Activated CD4-positive, alpha-beta T cell treated with anti-CD3 and anti-CD28 coated beads for 48 hours (primary cell): ENCODE data around the gene PSMB2.

ENCODE experiments used
- DNase-seq: peaks from one replicate; pipeline ENCODE4 v3.0.0-alpha.2; 2020

Gene PSMB2

DNA sequence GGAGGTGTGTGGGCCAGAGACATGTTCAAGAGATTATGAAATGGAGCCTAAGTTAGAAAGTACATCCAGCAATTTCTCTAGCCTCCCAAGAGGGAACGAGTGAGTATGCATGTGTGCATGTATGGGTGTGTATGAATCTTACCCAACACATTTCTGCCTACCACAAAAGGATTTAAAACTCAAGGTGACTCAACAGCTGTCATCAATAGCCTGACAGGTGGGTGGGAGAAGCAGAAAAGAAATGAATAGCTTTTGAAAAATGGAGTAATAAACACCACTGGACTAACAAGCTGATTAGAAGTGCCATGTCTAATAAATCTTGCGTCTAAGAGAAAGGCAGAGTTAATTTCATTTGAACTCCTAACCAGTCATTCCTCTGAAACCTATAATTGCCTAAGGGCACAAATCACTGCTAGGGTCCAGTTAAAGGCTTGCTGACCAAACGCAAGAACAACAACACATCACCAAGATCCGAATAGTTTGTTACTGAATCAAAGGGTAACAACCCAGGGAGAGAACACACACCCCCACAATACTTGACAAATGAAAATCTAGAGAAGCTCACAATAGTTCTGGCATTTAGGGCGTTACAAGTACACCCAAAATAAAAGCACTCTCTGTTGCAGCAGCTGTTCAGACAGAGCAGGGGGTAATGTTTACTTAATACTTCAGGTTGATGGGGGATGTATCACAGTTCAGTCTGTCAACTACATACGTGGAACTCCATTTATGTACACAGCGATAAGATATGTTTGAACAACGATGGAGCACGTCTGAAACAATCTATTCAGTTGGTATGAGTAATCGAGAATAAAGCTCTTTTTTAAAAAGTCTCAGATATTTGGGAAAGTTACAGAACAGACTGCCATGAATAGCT, 85.5 kb downstream of the PSMB2 start:
- DNase-seq: no peak

DNA sequence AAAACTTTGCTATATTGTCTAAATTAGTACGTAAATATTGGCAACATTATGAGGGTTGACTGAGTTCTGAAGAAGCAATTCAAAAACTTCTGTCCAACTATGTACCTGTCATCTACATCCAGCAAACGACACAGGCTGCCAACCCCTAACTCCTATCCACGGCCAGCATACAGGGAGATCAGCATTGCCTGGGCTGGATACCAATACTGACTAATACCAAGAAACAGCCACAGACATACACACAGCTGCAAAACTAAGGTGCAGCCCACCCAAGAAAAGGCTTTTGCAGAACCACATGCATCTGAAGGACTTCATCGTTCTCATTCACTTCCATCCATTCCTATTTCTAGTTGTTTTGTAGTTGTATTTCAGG, 86.1 kb downstream of the PSMB2 start:
- no peak for DNase-seq

DNA sequence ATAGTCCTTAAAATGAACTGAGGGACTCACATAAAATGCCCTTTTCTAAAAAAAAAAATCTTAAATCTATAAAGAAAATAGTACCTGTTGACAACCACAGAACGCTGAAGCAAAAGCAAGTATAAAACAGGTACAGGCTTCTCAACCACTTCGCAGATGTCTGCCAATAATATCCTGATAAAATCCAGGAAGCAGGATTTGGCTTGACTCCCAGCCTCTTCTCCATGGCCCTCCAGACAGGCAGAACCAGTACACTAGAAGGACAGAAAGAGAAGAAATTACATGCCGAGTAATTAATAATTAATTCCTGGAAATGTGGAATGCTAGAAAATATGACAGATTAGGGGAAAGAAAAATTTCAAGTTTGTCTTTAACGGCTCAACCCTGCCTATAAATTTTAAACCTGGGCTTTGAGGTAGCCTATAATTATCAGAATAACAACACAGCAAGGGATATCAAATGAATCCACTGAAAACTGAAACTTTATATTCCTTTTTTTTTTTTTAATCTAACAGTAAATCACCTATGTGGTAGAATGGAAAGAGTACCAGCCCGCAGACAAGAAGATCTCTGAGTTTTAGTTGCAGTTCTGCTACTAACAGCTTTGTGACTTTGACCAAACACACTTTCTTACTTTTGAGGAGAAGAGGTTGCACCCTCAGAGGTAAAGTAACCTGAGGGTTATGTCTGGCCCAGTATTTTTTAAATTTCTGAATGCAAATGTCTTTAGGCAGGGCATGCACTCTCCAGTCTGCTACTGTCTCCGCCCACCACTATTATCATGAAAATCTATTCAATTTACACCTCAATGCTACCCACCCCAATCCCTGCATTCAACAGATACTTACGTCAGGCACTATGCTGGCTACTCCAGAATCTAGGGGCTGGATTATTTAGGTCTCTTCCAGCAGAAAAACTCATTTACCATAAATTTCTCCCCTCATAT, 86.8 kb downstream of the PSMB2 start:
- no peak for DNase-seq

DNA sequence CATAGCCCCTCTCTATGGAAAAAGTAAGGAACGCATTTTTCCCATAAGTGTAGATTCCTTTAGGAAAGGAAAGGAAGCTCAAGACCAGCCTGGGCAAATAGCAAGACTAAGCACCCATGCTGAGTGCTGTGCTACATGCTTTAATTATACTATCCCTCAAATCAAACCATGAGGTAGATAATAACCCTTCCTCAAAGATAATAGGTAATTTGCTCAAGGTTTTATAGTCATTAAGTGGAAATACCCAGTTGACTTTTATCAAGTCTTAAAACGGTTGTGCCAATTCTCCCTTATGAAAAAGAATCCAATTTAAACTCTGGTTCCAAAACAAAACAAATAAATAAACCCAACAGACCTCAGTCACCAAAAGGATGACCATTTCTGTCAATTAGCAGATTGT, 87.5 kb downstream of the PSMB2 start:
- DNase-seq: no peak
